HEK293 (cell line): Measurements from ENCODE around the gene DIP2B.

Source experiments
- CTCF ChIP-seq: fragments of 450-650 bp; formaldehyde crosslinking; IDR thresholded peaks from 2 replicates; pipeline ENCODE4 v1.5.1; 2016; ENCODE audit warnings: missing biosample characterization, missing genetic modification characterization
- KLF1 ChIP-seq: fragments of 450-650 bp; formaldehyde crosslinking; IDR thresholded peaks from 2 replicates; pipeline ENCODE4 v1.5.1; 2016; ENCODE audit warnings: missing biosample characterization, missing genetic modification characterization
- PBX3 ChIP-seq: sonication (generic); formaldehyde crosslinking; IDR thresholded peaks from 2 replicates; pipeline ENCODE4 v1.8.1; 2022; ENCODE audit warnings: mild to moderate bottlenecking, moderate library complexity, missing genetic modification reagents
- REST ChIP-seq: fragments of 450-650 bp; formaldehyde crosslinking; IDR thresholded peaks from 2 replicates; pipeline ENCODE4 v1.5.1; 2016; ENCODE audit warnings: missing biosample characterization, missing genetic modification characterization
- SALL2 ChIP-seq: fragments of 450-650 bp; formaldehyde crosslinking; IDR thresholded peaks from 2 replicates; pipeline ENCODE4 v1.5.0; 2017; ENCODE audit warnings: missing biosample characterization, mild to moderate bottlenecking, missing genetic modification characterization, borderline replicate concordance
- ZNF26 ChIP-seq: fragments of 450-650 bp; formaldehyde crosslinking; IDR thresholded peaks from 2 replicates; pipeline ENCODE4 v1.5.1; 2016; ENCODE audit warnings: missing biosample characterization, missing genetic modification characterization
- ZNF513 ChIP-seq: fragments of 450-650 bp; IDR thresholded peaks from 2 replicates; pipeline ENCODE4 v1.5.1; 2018; ENCODE audit warnings: missing biosample characterization, missing genetic modification characterization
- ZNF837 ChIP-seq: fragments of 450-650 bp; formaldehyde crosslinking; IDR thresholded peaks from 2 replicates; pipeline ENCODE4 v1.5.1; 2016; ENCODE audit warnings: missing biosample characterization, missing genetic modification characterization

GRCh38 chr12:50527359-50527726, 22.6 kb downstream of the DIP2B start:
- no peak for TF ChIP-seq CTCF (tag by site-specific recombination)
- no peak for TF ChIP-seq ZNF513 (tag by site-specific recombination)
- TF ChIP-seq REST (tag by site-specific recombination) = no peak
- TF ChIP-seq PBX3 (CRISPR knock-in tag) = no peak
- no peak for TF ChIP-seq ZNF26 (tag by site-specific recombination)
- TF ChIP-seq KLF1 (tag by site-specific recombination) = no peak
- no peak for TF ChIP-seq ZNF837 (tag by site-specific recombination)
- no peak for TF ChIP-seq SALL2 (tag by site-specific recombination)
